ENCODE results near the gene CDH13.

CDH13 gene

DNA sequence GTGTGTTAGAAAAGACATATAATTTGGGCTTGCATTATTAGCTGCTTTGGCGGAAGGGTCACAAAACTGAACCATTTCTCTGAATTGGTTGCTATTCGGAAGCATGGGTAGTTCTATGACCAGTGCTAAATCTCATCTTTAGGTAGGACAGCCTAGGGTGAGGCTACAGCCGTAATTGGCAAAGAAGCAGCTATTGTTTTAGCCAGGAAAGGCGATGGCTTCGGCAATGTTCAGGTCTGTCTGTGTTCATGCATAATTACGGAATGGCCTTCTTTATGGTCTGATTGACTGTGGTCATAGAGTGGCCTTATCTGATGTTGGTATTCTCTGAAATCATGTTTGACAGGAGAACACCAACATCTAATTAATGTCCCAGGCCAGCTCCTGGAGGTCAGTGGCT is 812.6 kb downstream of the CDH13 start (continued):
- TF ChIP-seq, protein P1, sequence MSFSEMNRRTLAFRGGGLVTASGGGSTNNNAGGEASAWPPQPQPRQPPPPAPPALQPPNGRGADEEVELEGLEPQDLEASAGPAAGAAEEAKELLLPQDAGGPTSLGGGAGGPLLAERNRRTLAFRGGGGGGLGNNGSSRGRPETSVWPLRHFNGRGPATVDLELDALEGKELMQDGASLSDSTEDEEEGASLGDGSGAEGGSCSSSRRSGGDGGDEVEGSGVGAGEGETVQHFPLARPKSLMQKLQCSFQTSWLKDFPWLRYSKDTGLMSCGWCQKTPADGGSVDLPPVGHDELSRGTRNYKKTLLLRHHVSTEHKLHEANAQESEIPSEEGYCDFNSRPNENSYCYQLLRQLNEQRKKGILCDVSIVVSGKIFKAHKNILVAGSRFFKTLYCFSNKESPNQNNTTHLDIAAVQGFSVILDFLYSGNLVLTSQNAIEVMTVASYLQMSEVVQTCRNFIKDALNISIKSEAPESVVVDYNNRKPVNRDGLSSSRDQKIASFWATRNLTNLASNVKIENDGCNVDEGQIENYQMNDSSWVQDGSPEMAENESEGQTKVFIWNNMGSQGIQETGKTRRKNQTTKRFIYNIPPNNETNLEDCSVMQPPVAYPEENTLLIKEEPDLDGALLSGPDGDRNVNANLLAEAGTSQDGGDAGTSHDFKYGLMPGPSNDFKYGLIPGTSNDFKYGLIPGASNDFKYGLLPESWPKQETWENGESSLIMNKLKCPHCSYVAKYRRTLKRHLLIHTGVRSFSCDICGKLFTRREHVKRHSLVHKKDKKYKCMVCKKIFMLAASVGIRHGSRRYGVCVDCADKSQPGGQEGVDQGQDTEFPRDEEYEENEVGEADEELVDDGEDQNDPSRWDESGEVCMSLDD (tag by site-specific recombination; IDR thresholded peaks at IDR 0.05) = no peak
- TF ChIP-seq, protein P2, sequence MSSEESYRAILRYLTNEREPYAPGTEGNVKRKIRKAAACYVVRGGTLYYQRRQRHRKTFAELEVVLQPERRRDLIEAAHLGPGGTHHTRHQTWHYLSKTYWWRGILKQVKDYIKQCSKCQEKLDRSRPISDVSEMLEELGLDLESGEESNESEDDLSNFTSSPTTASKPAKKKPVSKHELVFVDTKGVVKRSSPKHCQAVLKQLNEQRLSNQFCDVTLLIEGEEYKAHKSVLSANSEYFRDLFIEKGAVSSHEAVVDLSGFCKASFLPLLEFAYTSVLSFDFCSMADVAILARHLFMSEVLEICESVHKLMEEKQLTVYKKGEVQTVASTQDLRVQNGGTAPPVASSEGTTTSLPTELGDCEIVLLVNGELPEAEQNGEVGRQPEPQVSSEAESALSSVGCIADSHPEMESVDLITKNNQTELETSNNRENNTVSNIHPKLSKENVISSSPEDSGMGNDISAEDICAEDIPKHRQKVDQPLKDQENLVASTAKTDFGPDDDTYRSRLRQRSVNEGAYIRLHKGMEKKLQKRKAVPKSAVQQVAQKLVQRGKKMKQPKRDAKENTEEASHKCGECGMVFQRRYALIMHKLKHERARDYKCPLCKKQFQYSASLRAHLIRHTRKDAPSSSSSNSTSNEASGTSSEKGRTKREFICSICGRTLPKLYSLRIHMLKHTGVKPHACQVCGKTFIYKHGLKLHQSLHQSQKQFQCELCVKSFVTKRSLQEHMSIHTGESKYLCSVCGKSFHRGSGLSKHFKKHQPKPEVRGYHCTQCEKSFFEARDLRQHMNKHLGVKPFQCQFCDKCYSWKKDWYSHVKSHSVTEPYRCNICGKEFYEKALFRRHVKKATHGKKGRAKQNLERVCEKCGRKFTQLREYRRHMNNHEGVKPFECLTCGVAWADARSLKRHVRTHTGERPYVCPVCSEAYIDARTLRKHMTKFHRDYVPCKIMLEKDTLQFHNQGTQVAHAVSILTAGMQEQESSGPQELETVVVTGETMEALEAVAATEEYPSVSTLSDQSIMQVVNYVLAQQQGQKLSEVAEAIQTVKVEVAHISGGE (tag by site-specific recombination; conservative IDR thresholded peaks at IDR 0.05; ENCODE audit: low read depth) = no peak

DNA sequence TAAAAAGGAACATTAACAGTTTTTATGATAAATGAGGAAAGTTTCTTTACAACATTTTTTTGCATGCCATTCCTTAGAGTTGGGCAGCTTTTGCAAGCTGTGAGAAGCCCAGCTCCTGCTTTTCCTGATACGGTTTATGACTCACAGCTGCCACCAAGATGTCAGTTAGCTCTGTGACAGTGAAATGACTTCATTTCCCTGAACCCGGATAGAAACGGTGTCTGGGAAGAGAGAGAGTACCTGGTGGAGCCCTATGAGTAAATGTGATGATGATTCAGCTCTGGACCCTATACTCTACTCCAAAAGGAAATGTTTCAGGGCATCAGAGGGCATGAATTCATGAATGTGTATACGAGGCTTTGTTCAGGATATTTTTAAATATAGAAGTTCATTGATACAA is 814.7 kb downstream of the CDH13 start:
- Histone ChIP-seq H3K27ac (ENCODE audit: extremely low read depth, low read depth, low read length) (no peak overlapping the region), H3K4me1 (ENCODE audit: control insufficient read depth, insufficient read depth, low read length) (no peaks in the 10 kb centered on the region), H3K4me3 (ENCODE audit: low read depth, low read length) (no peak overlapping the region), H3K9me3 (ENCODE audit: control insufficient read depth, insufficient read depth, low read depth, low read length) (no peaks in the 10 kb centered on the region), H3K36me3 (ENCODE audit: control insufficient read depth in 2 of 2, insufficient read depth in 1 of 2, low read length in 2 of 2) (no peaks in the 10 kb centered on the region)
- CTCF ChIA-PET = interaction anchor here (0.6 kb wide), 1 partner anchor 30 kb away, joined by 3 read pairs; no protein-coding TSS in a partner anchor
- POLR2A ChIA-PET = no interaction called here
- no peak for TF ChIP-seq ZBTB7A (tag by site-specific recombination; IDR thresholded peaks at IDR 0.05; ENCODE audit: low read depth)

DNA sequence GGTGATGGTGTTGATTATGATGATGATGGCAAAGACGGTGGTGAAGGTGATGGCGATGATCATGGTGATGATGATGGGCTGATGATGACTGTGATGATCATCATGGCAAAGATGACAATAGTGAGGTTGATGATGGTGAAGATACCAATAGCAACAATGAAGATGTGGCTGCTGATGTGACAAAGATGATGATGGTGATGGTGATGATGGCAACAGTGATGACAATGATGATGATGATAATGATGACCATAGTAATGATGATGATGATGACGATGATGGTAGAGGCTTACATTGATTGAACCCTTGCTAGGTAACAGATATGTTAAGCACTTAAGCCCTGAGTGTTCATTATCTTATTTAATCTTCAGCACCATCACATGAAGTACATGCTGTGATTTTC is 817.2 kb downstream of the CDH13 start:
- TF ChIP-seq ZBTB1 (tag by site-specific recombination; IDR thresholded peaks at IDR 0.05) (no peak), ZNF214 (tag by site-specific recombination; IDR thresholded peaks at IDR 0.05; ENCODE audit: borderline replicate concordance) (no peak)
- TF ChIP-seq, protein P3, sequence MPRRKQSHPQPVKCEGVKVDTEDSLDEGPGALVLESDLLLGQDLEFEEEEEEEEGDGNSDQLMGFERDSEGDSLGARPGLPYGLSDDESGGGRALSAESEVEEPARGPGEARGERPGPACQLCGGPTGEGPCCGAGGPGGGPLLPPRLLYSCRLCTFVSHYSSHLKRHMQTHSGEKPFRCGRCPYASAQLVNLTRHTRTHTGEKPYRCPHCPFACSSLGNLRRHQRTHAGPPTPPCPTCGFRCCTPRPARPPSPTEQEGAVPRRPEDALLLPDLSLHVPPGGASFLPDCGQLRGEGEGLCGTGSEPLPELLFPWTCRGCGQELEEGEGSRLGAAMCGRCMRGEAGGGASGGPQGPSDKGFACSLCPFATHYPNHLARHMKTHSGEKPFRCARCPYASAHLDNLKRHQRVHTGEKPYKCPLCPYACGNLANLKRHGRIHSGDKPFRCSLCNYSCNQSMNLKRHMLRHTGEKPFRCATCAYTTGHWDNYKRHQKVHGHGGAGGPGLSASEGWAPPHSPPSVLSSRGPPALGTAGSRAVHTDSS (tag by site-specific recombination; IDR thresholded peaks at IDR 0.05) = peak; percentile 63
- POLR2A ChIA-PET = no interaction called here
- no peak overlapping the region for H3K27ac ChIP-seq (ENCODE audit: extremely low read depth, low read depth, low read length)
- no peaks in the 10 kb centered on the region for H3K9me3 ChIP-seq (ENCODE audit: control insufficient read depth, insufficient read depth, low read depth, low read length)
- H3K4me1 ChIP-seq (ENCODE audit: control insufficient read depth, insufficient read depth, low read length) = no peaks in the 10 kb centered on the region
- H3K4me3 ChIP-seq (ENCODE audit: low read depth, low read length) = no peak overlapping the region
- CTCF ChIA-PET = interaction anchor here (1.1 kb wide), 1 partner anchor 88 kb away, joined by 3 read pairs; no protein-coding TSS in a partner anchor
- no peaks in the 10 kb centered on the region for H3K36me3 ChIP-seq (ENCODE audit: control insufficient read depth in 2 of 2, insufficient read depth in 1 of 2, low read length in 2 of 2)

DNA sequence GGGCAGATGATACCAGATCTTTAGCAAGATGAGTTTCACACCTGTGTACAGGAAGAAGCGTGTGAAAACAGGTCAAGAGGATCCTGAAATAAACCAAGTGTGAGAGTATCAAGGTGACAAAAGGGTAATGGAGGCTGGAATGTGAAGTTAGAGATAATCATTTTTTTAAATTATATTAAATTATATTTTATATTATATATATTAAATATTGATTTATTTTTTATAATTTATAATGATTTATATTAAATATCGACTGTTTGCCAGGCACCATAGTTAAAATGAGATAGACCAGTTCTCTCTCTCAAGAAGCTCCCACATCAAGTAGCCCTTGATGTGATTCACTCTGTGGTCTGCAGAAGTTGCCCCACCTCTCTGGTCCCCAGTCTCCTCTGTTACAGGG is 820.8 kb downstream of the CDH13 start:
- ChIA-PET POLR2A (no interaction called here), CTCF (interaction anchor here (0.6 to 2.3 kb wide), 11 partner anchors 8 to 1206 kb away, joined by 3 to 14 read pairs (median 4); no protein-coding TSS in a partner anchor)
- H3K4me3 ChIP-seq (ENCODE audit: low read depth, low read length) = no peak overlapping the region
- H3K27ac ChIP-seq (ENCODE audit: extremely low read depth, low read depth, low read length) = no peak overlapping the region
- no peaks in the 10 kb centered on the region for H3K36me3 ChIP-seq (ENCODE audit: control insufficient read depth in 2 of 2, insufficient read depth in 1 of 2, low read length in 2 of 2)
- H3K4me1 ChIP-seq (ENCODE audit: control insufficient read depth, insufficient read depth, low read length) = no peaks in the 10 kb centered on the region
- no peaks in the 10 kb centered on the region for H3K9me3 ChIP-seq (ENCODE audit: control insufficient read depth, insufficient read depth, low read depth, low read length)
- no peak for TF ChIP-seq ZSCAN30 (tag by site-specific recombination; IDR thresholded peaks at IDR 0.05)
- no peak for TF ChIP-seq RBAK (tag by site-specific recombination; IDR thresholded peaks at IDR 0.05)
- TF ChIP-seq ZNF530 (tag by site-specific recombination; IDR thresholded peaks at IDR 0.05; ENCODE audit: low read depth) = no peak
- no peak for TF ChIP-seq ZNF311 (tag by site-specific recombination; IDR thresholded peaks at IDR 0.05; ENCODE audit: borderline replicate concordance)
- TF ChIP-seq, protein P4, sequence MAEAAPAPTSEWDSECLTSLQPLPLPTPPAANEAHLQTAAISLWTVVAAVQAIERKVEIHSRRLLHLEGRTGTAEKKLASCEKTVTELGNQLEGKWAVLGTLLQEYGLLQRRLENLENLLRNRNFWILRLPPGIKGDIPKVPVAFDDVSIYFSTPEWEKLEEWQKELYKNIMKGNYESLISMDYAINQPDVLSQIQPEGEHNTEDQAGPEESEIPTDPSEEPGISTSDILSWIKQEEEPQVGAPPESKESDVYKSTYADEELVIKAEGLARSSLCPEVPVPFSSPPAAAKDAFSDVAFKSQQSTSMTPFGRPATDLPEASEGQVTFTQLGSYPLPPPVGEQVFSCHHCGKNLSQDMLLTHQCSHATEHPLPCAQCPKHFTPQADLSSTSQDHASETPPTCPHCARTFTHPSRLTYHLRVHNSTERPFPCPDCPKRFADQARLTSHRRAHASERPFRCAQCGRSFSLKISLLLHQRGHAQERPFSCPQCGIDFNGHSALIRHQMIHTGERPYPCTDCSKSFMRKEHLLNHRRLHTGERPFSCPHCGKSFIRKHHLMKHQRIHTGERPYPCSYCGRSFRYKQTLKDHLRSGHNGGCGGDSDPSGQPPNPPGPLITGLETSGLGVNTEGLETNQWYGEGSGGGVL (tag by site-specific recombination; IDR thresholded peaks at IDR 0.05) = no peak
- no peak for TF ChIP-seq KLF9 (tag by site-specific recombination; IDR thresholded peaks at IDR 0.05; ENCODE audit: low read depth)
- no peak for TF ChIP-seq TRIM28 (IDR thresholded peaks at IDR 0.05; ENCODE audit: borderline replicate concordance, low read length)
- TF ChIP-seq ZNF155 (tag by site-specific recombination; IDR thresholded peaks at IDR 0.05) = no peak
- TF ChIP-seq ZNF426 (tag by site-specific recombination; IDR thresholded peaks at IDR 0.05) = no peak
- no peak for TF ChIP-seq ZNF510 (tag by site-specific recombination; IDR thresholded peaks at IDR 0.05; ENCODE audit: insufficient replicate concordance)
- no peak for TF ChIP-seq ZNF837 (tag by site-specific recombination; IDR thresholded peaks at IDR 0.05)
- TF ChIP-seq ZNF549 (tag by site-specific recombination; IDR thresholded peaks at IDR 0.05) = no peak
- no peak for TF ChIP-seq ZNF785 (tag by site-specific recombination; IDR thresholded peaks at IDR 0.05)
- no peak for TF ChIP-seq ZNF10 (tag by site-specific recombination; IDR thresholded peaks at IDR 0.05)
- TF ChIP-seq ZNF600 (tag by site-specific recombination; IDR thresholded peaks at IDR 0.05) = no peak

Data from HEK293 (cell line).